SKM-1 treated with dmso at 0.1 percent for 144 hours (cell line): ENCODE data around the gene ARL5B.
"Not testable (repeated sequence)": the region's sequence is repeated elsewhere in the genome, so short reads cannot be mapped to it uniquely, and the experiment has no call there.

Source experiments
- DNase-seq: peaks from one replicate; lab custom pipeline; 2025; ENCODE audit not compliant: unreplicated experiment; lab: John Stamatoyannopoulos, UW

ARL5B gene

GRCh38 chr10:18659125-18659818 lies at the start of gene ARL5B:
Gene ARL5B (plus strand): TSS chr10:18659431. CDS start chr10:18659638, 207 bp downstream.
- peak; percentile 56 for DNase-seq

- no peak for DNase-seq
Observed at GRCh38 chr10:18610517-18610916, 48.7 kb upstream of the ARL5B start.

GRCh38 chr10:18611168-18611567 lies 48.1 kb upstream of the ARL5B start:
- DNase-seq, result no peak

- DNase-seq, result no peak
Observed at GRCh38 chr10:18615618-18616017, 43.6 kb upstream of the ARL5B start.

- DNase-seq, result no peak
Observed at GRCh38 chr10:18616337-18616736, 42.9 kb upstream of the ARL5B start.

GRCh38 chr10:18619016-18619415 lies 40.2 kb upstream of the ARL5B start:
- no peak for DNase-seq

GRCh38 chr10:18620856-18621255 lies 38.4 kb upstream of the ARL5B start:
- no peak for DNase-seq

GRCh38 chr10:18623671-18624070 lies 35.6 kb upstream of the ARL5B start:
- not testable (repeated sequence) for DNase-seq

- no peak for DNase-seq
Observed at GRCh38 chr10:18625886-18626285, 33.3 kb upstream of the ARL5B start.

- not testable (repeated sequence) for DNase-seq
Observed at GRCh38 chr10:18627452-18628018, 31.7 kb upstream of the ARL5B start.

- DNase-seq, result not testable (repeated sequence)
Observed at GRCh38 chr10:18632500-18632899, 26.7 kb upstream of the ARL5B start.

- no peak for DNase-seq
Observed at GRCh38 chr10:18635995-18636394, 23.2 kb upstream of the ARL5B start.

- not testable (repeated sequence) for DNase-seq
Observed at GRCh38 chr10:18637400-18637799, 21.8 kb upstream of the ARL5B start.

- DNase-seq, result not testable (repeated sequence)
Observed at GRCh38 chr10:18639719-18640118, 19.5 kb upstream of the ARL5B start.

GRCh38 chr10:18647151-18647550 lies 12.1 kb upstream of the ARL5B start:
- DNase-seq, result no peak

GRCh38 chr10:18647945-18648344 lies 11.3 kb upstream of the ARL5B start:
- no peak for DNase-seq

GRCh38 chr10:18649364-18649959 lies 9.8 kb upstream of the ARL5B start:
- DNase-seq, result no peak

- DNase-seq, result no peak
Observed at GRCh38 chr10:18650404-18650997, 8.7 kb upstream of the ARL5B start.

- DNase-seq, result peak; percentile 47
Observed at GRCh38 chr10:18651324-18652007, 7.8 kb upstream of the ARL5B start, which contains the start of gene NSUN6. Gene NSUN6 (minus strand): TSS chr10:18651587. CDS start chr10:18651203, 384 bp downstream.

- DNase-seq, result no peak
Observed at GRCh38 chr10:18653112-18653511, 6.1 kb upstream of the ARL5B start.

GRCh38 chr10:18656724-18657123 lies 2.5 kb upstream of the ARL5B start:
- no peak for DNase-seq
